H9 (cell line): Measurements from ENCODE around the gene PDE4A. TPM values are rescaled to one million over a fixed set of nuclear protein-coding genes. Genes with fewer than 3 reads are reported as not detected.

ENCODE experiments used
- DNase-seq: peaks from one replicate; pipeline ENCODE4 v3.0.0-alpha.2; 2017
- H2AFZ ChIP-seq: one replicate; pipeline ENCODE4 v1.6.1; 2013; ENCODE audit warnings: mild to moderate bottlenecking, low read length, control low read depth, moderate library complexity
- H2AK5ac ChIP-seq: 2 replicates; pipeline ENCODE4 v1.6.1; 2013; ENCODE audit warnings: low read length, control low read depth, mixed read lengths; ENCODE audit not compliant: insufficient read length
- H2BK120ac ChIP-seq: one replicate; pipeline ENCODE4 v1.6.1; 2013; ENCODE audit warnings: low read depth, mild to moderate bottlenecking, low read length, control low read depth, inconsistent platforms; ENCODE audit not compliant: poor library complexity, severe bottlenecking
- H2BK12ac ChIP-seq: 2 replicates; pipeline ENCODE4 v1.6.1; 2013; ENCODE audit warnings: low read length, control low read depth, mixed read lengths, low read depth; ENCODE audit not compliant: insufficient read length
- H2BK15ac ChIP-seq: 2 replicates; pipeline ENCODE4 v1.6.1; 2013; ENCODE audit warnings: low read depth, low read length, control low read depth
- H2BK20ac ChIP-seq: one replicate; pipeline ENCODE4 v1.6.1; 2013; ENCODE audit warnings: low read depth, mild to moderate bottlenecking, low read length, control low read depth, inconsistent platforms; ENCODE audit not compliant: poor library complexity, severe bottlenecking
- H2BK5ac ChIP-seq: 2 replicates; pipeline ENCODE4 v1.6.1; 2013; ENCODE audit warnings: low read length, control low read depth, mixed read lengths; ENCODE audit not compliant: insufficient read length
- H3K14ac ChIP-seq: 2 replicates; pipeline ENCODE4 v1.6.1; 2013; ENCODE audit warnings: low read length, control low read depth; ENCODE audit not compliant: insufficient read depth
- H3K18ac ChIP-seq: 2 replicates; pipeline ENCODE4 v1.6.1; 2013; ENCODE audit warnings: low read depth, mild to moderate bottlenecking, mixed read lengths, low read length, control low read depth; ENCODE audit not compliant: insufficient read length
- H3K23ac ChIP-seq: 2 replicates; pipeline ENCODE4 v1.6.1; 2013; ENCODE audit warnings: low read length, control low read depth, mixed read lengths, low read depth; ENCODE audit not compliant: insufficient read length
- H3K23me2 ChIP-seq: 2 replicates; pipeline ENCODE4 v1.6.1; 2013; ENCODE audit warnings: low read depth, mild to moderate bottlenecking, mixed read lengths, low read length, control low read depth; ENCODE audit not compliant: insufficient read length, poor library complexity, severe bottlenecking
- H3K27ac ChIP-seq: 2 replicates; pipeline ENCODE4 v1.5.1; 2013; ENCODE audit warnings: low read length, control low read depth, mixed read lengths, low read depth; ENCODE audit not compliant: insufficient read length
- H3K27me3 ChIP-seq: 2 replicates; pipeline ENCODE4 v1.6.1; 2013; ENCODE audit warnings: low read length, control low read depth, inconsistent platforms; ENCODE audit not compliant: insufficient read depth
- H3K4ac ChIP-seq: 2 replicates; pipeline ENCODE4 v1.6.1; 2013; ENCODE audit warnings: low read depth, mild to moderate bottlenecking, control low read depth, inconsistent platforms, low read length, moderate library complexity
- H3K4me1 ChIP-seq: 2 replicates; pipeline ENCODE4 v1.6.1; 2013; ENCODE audit warnings: low read length, control low read depth, inconsistent platforms; ENCODE audit not compliant: insufficient read depth
- H3K4me2 ChIP-seq: 2 replicates; pipeline ENCODE4 v1.6.1; 2013; ENCODE audit warnings: low read length, control low read depth, mixed read lengths; ENCODE audit not compliant: insufficient read length, insufficient read depth
- H3K56ac ChIP-seq: 2 replicates; pipeline ENCODE4 v1.6.1; 2013; ENCODE audit warnings: low read depth, mild to moderate bottlenecking, mixed read lengths, low read length, control low read depth; ENCODE audit not compliant: insufficient read length
- H3K79me1 ChIP-seq: 2 replicates; pipeline ENCODE4 v1.6.1; 2013; ENCODE audit warnings: low read depth, mild to moderate bottlenecking, moderate library complexity, low read length, control low read depth, inconsistent platforms; ENCODE audit not compliant: insufficient read depth, poor library complexity, severe bottlenecking
- H3K79me2 ChIP-seq: 2 replicates; pipeline ENCODE4 v1.6.1; 2013; ENCODE audit warnings: low read length, control low read depth, inconsistent platforms; ENCODE audit not compliant: insufficient read depth
- H3K9ac ChIP-seq: 2 replicates; pipeline ENCODE4 v1.6.1; 2013; ENCODE audit warnings: low read length, control low read depth, mixed read lengths; ENCODE audit not compliant: insufficient read length; ENCODE audit errors: extremely low read depth
- H3K9me3 ChIP-seq: one replicate; pipeline ENCODE4 v1.6.1; 2013; ENCODE audit warnings: low read depth, low read length, inconsistent platforms; ENCODE audit not compliant: control insufficient read depth
- H3T11ph ChIP-seq: one replicate; pipeline ENCODE4 v1.6.1; 2013; ENCODE audit warnings: mild to moderate bottlenecking, low read length, control low read depth, inconsistent platforms
- H4K20me1 ChIP-seq: one replicate; pipeline ENCODE4 v1.6.1; 2013; ENCODE audit not compliant: control insufficient read depth, insufficient read length, insufficient read depth
- H4K5ac ChIP-seq: 2 replicates; pipeline ENCODE4 v1.6.1; 2013; ENCODE audit warnings: low read depth, mild to moderate bottlenecking, mixed read lengths, low read length, control low read depth; ENCODE audit not compliant: insufficient read length
- H4K8ac ChIP-seq: replicated peaks from 2 replicates; pipeline ENCODE4 v1.6.1; 2013; ENCODE audit warnings: low read length, control low read depth, mixed read lengths, low read depth; ENCODE audit not compliant: insufficient read length
- H4K91ac ChIP-seq: 2 replicates; pipeline ENCODE4 v1.6.1; 2013; ENCODE audit warnings: low read depth, mild to moderate bottlenecking, moderate library complexity, mixed read lengths, low read length, control low read depth; ENCODE audit not compliant: insufficient read length
- H3K27ac Mint-ChIP-seq, 3 experiments: 2 replicates in 2 of 3; 3 replicates in 1 of 3; pipeline ENCODE4 v1.8.0; 2020 to 2021; ENCODE audit warnings: mixed read lengths in 3 of 3, mild to moderate bottlenecking in 1 of 3, moderate library complexity in 1 of 3
- H3K27me3 Mint-ChIP-seq: 2 replicates; pipeline ENCODE4 v1.8.0; 2021; ENCODE audit warnings: low read depth, mild to moderate bottlenecking, moderate library complexity, mixed read lengths
- H3K36me3 Mint-ChIP-seq, 3 experiments: 2 replicates in 2 of 3; 3 replicates in 1 of 3; pipeline ENCODE4 v1.8.0; 2020 to 2021; ENCODE audit warnings: low read depth in 3 of 3, mixed read lengths in 3 of 3; ENCODE audit not compliant: insufficient read depth in 1 of 3
- H3K4me1 Mint-ChIP-seq, 2 experiments: 2 replicates each; pipeline ENCODE4 v1.8.0; 2020; ENCODE audit warnings: mixed read lengths in 2 of 2
- H3K4me3 Mint-ChIP-seq, 2 experiments: 2 replicates in 1 of 2; 3 replicates in 1 of 2; pipeline ENCODE4 v1.8.0; 2020 to 2021; ENCODE audit warnings: mild to moderate bottlenecking in 2 of 2, mixed read lengths in 2 of 2, moderate library complexity in 1 of 2
- H3K9me3 Mint-ChIP-seq, 2 experiments: 2 replicates in 1 of 2; 3 replicates in 1 of 2; pipeline ENCODE4 v1.8.0; 2020; ENCODE audit warnings: mild to moderate bottlenecking in 2 of 2, mixed read lengths in 2 of 2, moderate library complexity in 1 of 2
- WGBS: extraction: QIAGEN DNeasy Blood & Tissue Kit; methylation state at CpG from one replicate; pipeline ENCODE4 v1.1.7; 2013; ENCODE audit warnings: missing lambda C conversion rate, low lambda C conversion rate, mixed read lengths; ENCODE audit not compliant: insufficient read length; ENCODE audit errors: extremely low coverage; 5-methylcytosine and 5-hydroxymethylcytosine counted together
- total RNA-seq: library from RNA; stranded (reverse); gene quantifications from 2 replicates; pipeline ENCODE4 v1.2.1, GENCODE V29; 2021
- TF ChIP-seq, protein P1 (sequence below): fragments of 200-600 bp; sonication (generic); conservative IDR thresholded peaks from 3 replicates; pipeline ENCODE4 v1.8.0; 2021; ENCODE audit warnings: antibody characterized with exemption, mild to moderate bottlenecking

PDE4A gene
- total RNA-seq, 1 experiment from 2014 or later: 8.5 TPM

GRCh38 chr19:10421240-10422045 is 1.1 kb downstream of the PDE4A start:
- H3K56ac ChIP-seq: no peak overlapping the region
- no CpG with 5 or more reads among the region's 17 CpGs for WGBS
- no peak overlapping the region for H2BK20ac ChIP-seq
- H2BK12ac ChIP-seq: no peak overlapping the region
- H2AFZ ChIP-seq: no peak overlapping the region
- H3K14ac ChIP-seq: no peak overlapping the region
- H2BK120ac ChIP-seq: no peak overlapping the region
- no peak overlapping the region for H4K91ac ChIP-seq
- H4K20me1 ChIP-seq: no peaks in the 10 kb centered on the region
- H2BK15ac ChIP-seq: no peak overlapping the region
- no peak for DNase-seq
- H3K4ac ChIP-seq: no peak overlapping the region
- H4K5ac ChIP-seq: no peak overlapping the region
- no peaks in the 10 kb centered on the region for H3K36me3 Mint-ChIP-seq
- H4K8ac ChIP-seq: no peak overlapping the region
- H3K4me2 ChIP-seq: no peak overlapping the region
- no peaks in the 10 kb centered on the region for H3K79me2 ChIP-seq
- no peaks in the 10 kb centered on the region for H3K9me3 ChIP-seq
- H3K4me1 Mint-ChIP-seq: peaks cover 28 to 38% of the 10 kb centered on the region in 2 experiments
- peak overlapping the region; percentile 52 to 73 for H3K4me3 Mint-ChIP-seq
- no peaks in the 10 kb centered on the region for H3K79me1 ChIP-seq
- H3K9me3 Mint-ChIP-seq: no peaks in the 10 kb centered on the region; a peak in 1 of 5 replicates
- no peak overlapping the region for H3T11ph ChIP-seq
- no peak overlapping the region; a peak in 1 of 7 replicates for H3K27ac Mint-ChIP-seq
- TF ChIP-seq, protein P1, sequence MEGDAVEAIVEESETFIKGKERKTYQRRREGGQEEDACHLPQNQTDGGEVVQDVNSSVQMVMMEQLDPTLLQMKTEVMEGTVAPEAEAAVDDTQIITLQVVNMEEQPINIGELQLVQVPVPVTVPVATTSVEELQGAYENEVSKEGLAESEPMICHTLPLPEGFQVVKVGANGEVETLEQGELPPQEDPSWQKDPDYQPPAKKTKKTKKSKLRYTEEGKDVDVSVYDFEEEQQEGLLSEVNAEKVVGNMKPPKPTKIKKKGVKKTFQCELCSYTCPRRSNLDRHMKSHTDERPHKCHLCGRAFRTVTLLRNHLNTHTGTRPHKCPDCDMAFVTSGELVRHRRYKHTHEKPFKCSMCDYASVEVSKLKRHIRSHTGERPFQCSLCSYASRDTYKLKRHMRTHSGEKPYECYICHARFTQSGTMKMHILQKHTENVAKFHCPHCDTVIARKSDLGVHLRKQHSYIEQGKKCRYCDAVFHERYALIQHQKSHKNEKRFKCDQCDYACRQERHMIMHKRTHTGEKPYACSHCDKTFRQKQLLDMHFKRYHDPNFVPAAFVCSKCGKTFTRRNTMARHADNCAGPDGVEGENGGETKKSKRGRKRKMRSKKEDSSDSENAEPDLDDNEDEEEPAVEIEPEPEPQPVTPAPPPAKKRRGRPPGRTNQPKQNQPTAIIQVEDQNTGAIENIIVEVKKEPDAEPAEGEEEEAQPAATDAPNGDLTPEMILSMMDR: peak; percentile 19; the same call in 1 of the 3 replicates
- no peak overlapping the region for H2AK5ac ChIP-seq
- H3K4me1 ChIP-seq: peaks cover 2% of the 10 kb centered on the region; the same call in 1 of the 2 replicates
- H3K18ac ChIP-seq: no peak overlapping the region
- H3K27ac ChIP-seq: no peak overlapping the region
- H3K23ac ChIP-seq: no peak overlapping the region
- peaks cover 58% of the 10 kb centered on the region for H3K27me3 ChIP-seq
- no peak overlapping the region for H2BK5ac ChIP-seq
- peaks cover 15% of the 10 kb centered on the region for H3K23me2 ChIP-seq
- no peak overlapping the region for H3K9ac ChIP-seq
- H3K27me3 Mint-ChIP-seq: peaks cover 94% of the 10 kb centered on the region
